Suppressor macrophage treated with lipopolysaccharide for 1 hour (primary cell): ENCODE measurements around the gene SMIM12.

Experiments
- DNase-seq, 3 donors: peaks; one replicate each; pipeline ENCODE4 v3.0.0-alpha.2; 2020 to 2022

SMIM12 gene

GRCh38 chr1:34872133-34872503, 12.6 kb upstream of the SMIM12 start:
- DNase-seq = no peak

- no peak for DNase-seq
Observed at GRCh38 chr1:34871443-34872132, 12.0 kb upstream of the SMIM12 start.

GRCh38 chr1:34870395-34870794, 10.8 kb upstream of the SMIM12 start:
- DNase-seq = no peak

GRCh38 chr1:34869760-34870159, 10.2 kb upstream of the SMIM12 start:
- no peak for DNase-seq

- DNase-seq = no peak
Observed at GRCh38 chr1:34868230-34869049, 8.9 kb upstream of the SMIM12 start.

DNA sequence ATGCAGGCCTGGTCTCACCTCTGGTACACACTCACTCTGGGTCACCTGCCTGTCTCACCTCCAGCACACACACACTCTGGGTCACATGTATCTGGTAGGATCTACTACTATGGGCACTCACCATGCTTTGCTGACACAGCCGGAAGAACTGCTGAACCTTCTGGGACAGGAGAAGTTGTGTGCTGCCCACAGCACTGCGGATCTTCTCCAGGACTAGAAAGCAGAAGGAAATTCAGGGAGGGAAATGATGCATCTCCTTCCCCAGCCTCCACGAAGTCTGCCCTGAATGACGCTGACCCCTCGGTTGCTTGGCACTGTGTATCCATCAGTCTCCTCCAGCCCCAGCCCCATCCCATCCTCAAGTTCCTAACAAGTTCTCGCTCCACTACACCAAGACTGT, 7.9 kb upstream of the SMIM12 start:
- peak; percentile 76 to 83 (median 80) for DNase-seq

DNA sequence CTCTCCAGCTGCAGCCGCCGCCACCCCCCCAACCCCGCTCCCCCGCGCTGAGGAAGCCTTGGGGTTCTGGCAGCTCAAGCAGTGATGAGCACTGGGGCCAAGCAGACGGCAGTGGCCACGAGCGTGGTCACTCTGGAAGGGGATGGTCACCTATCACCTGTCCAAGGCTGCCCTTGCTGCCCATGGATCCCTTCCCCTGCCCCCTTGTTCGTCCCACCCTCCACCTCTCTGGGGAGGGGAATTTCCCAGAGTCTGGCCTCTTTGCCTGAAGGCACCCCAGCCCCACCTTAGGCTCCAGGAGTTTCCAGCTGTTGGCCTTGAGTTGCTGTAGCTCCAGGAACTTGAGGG, 7.2 kb upstream of the SMIM12 start:
- no peak for DNase-seq

GRCh38 chr1:34865981-34866761, 6.6 kb upstream of the SMIM12 start:
- DNase-seq = peak; percentile 75 to 91 (median 86)

DNA sequence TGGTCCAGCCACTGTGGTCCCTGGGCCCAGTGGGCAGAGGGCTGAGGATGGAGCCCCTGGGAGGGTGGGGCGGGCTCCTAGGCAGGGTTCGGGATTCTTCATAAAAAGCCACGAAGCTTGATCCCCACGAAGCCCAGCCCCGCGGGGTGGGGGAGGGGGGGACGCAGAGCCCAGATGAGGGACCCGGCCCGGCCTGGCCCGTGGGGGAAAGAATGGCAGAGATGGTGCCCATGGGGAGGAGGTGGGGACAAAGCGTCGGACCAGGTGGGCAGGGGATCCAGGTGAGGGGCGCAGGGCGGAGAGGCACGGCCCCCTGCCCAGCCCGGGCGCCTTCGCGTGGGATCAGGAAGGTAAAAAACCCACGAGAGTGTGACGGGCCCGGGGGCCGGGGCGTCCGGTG, 6.0 kb upstream of the SMIM12 start:
- no peak for DNase-seq

- no peak for DNase-seq
Observed at GRCh38 chr1:34864759-34865158, 5.2 kb upstream of the SMIM12 start.

- DNase-seq = no peak
Observed at GRCh38 chr1:34863501-34863900, 4.0 kb upstream of the SMIM12 start.

GRCh38 chr1:34858901-34859445, 576 bp downstream of the SMIM12 start:
- peak; percentile 24 to 41 (median 35) for DNase-seq

DNA sequence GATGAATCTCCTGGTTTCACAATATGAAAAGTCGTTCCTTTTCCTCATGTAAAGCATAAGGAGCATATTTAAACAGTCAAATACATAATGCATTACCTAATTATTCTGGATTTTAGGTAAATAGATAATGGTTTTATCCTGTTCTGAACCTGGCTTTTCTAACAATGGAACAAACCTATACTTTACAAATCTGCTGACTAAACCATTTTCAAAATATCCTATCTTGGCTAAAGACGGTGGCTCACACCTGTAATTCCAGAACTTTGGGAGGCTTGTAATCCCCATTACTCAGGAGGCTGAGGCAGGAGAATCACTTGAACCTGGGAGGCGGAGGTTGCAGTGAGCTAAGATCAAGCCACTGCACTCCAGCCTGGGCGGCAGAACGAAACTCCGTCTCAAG, 2.9 kb downstream of the SMIM12 start:
- no peak for DNase-seq

DNA sequence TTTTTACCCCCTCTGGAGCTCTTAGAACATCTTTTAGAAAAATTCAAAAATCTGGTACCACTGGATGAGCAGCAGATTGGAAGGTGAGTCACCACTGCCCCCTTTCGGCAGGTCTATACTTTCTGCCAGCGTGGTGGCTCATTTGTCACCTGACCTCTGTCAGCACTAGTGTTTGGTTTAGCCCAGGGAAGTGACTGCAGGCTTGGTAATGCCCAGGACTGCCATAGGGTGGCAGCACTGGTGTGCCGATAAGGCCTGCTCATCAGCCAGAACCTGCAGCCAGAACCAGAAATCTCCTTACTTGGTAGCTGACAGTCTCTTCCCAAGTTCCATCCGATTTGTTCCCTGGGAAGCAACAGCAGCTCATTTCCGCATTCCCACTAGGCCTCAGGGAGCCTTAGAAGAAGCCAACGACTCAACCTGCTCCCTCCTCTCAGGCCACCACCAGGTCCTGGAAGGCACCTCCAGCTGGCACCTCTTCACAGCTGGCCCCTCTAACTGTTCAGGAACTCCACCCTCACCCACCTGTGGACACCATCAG, 6.8 kb downstream of the SMIM12 start:
- peak; percentile 92 to 94 (median 93) for DNase-seq

- DNase-seq = no peak
Observed at GRCh38 chr1:34851431-34852105, 8.0 kb downstream of the SMIM12 start.

GRCh38 chr1:34850382-34850781, 9.2 kb downstream of the SMIM12 start:
- DNase-seq = no peak

GRCh38 chr1:34847094-34847493, 12.5 kb downstream of the SMIM12 start:
- DNase-seq = no peak

DNA sequence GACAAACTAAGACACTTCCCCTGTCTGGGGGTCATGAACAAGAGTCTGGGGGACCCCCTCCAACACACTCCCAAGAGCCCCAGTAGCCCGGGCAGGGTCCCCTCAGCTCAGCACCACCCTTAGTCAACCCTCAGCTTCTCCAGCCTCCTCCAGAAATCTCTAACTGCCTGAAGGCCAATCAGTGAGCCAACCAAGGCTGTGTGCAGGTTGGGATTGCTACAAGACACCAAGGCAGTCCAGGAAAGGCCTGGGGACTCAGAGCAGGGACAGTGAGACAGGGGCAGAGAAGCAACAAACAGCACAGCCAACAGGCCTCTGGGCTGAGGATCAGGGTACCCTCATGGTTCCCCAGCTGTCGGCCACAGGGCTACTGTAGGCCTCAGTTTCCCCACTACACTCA, 13.3 kb downstream of the SMIM12 start:
- DNase-seq = no peak

DNA sequence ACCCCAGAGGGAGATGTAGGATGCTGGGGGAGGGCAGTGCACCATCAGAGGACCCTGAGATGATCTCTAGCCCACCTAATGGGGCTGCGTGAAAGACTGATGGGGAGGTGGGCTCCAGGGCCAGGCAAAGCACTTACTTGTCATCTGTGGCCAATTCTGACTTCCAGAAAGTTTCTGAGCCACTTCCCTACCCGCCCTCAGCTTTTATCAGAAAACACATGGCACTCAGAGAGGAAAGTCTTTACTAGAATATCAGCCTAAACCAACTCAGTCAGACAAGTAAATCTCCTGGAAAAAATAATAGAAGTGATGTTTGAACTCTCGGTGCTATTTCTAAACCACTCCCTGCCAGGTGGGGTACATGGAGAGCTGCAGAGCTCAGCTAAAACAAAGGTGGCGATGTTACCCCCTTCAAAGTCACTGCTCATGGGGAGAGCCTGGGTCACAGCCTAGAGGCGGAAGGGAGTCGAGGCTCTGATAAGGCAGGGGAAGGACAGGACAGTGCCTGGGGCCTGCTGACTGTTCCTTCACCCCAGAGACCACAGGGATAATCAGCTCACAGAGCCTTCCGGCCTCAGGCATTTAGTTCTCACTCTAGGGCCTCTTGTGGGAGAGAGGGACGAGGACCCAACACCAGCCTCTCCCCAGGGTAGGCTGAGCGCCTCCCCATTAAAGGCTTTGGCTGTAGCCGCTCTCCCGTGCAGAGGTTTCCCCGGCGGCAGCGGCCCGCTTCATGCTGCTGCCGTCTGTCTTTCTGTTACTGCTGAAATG, 14.2 kb downstream of the SMIM12 start:
- DNase-seq = no peak

DNA sequence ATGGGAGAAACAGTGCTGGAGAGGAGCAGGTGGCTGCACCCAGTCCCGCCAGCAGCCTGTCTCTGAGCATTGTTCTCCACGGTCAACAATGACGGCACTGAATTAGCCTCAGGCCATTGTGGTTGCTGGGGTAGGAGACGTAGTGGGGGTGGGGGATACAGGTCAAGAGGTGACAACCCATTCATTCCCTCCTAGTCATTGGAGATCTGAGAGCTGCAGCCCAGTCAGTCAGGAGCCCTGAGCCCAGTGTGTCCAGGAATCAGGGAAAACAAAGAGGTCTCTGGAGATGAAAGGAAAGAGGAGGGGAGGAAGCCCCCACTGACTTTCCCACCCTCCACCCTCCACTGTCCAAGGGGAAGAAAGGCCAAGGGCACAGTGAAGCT, 15.3 kb downstream of the SMIM12 start:
- no peak for DNase-seq

DNA sequence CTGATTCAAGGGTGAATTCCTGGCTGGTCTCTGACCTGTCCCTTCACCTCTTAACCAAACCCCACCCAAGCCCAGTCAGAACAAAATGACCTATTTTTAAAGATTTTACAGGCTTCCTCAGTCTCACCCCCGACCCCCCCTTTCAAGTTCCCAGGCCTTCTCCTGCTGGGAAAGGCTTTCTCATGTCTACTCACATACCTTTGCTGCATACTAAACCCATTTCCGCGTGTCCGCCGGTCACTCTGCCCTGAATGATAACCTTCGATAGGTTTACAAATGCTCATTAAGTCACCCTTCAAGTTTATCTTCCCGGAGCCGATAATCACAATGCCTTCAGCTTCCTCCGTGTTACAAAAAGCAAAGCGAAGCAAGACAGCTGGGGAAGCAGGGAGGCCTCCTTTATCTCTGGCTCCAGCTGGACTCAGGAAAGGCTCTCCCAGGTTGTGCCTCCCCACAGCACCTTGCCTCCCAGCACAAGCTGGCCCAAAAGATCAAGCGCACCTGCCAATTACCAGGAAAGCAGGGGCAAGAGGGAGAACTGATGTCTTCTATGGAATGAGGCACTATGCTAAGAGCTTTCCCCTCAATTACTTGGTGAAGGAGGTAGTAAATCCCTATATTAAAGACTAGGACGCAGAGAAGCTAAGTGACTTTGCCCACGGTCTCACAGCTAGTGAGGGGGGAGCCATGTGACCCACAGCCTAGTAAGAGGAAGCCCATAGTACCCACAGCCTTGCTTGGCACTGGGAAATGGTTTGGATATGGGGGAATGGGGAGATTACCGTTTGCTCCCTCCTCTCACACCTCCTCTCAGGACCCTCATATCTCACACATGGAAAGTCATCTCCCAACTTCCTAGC, 15.9 kb downstream of the SMIM12 start:
- DNase-seq = no peak
